Measurements from ENCODE around the gene TNFRSF25.

TNFRSF25 gene

DNA sequence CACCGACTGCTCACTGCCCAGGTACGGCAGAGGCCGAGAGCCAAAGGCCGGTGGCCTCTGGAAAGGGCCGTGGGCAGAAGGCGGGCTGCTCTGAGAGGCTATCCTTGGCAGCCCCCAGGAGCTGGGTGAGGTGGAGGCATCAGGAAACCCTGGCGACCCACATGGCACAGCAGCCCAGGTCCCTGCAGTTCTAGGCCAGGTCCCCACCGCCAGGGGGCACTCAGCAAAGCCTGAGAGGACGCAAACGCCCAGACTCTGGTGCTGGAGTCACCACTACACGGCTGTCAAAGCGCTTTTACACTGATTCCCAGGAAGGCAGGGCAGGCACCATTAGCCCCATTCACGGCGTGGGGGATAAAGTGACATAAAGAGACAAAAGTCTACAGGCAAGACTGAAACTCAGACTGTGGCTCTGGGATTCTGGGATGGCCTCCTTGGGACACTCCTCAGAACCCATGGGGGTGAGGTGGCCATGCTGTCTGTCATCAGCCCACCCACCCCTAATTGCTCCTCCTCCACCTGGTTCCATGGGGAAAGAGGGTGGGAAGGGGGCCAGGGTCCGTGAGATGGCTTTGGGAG, 20.5 kb upstream of the TNFRSF25 start:
- peak; percentile 79 to 86 for DNase-seq

DNA sequence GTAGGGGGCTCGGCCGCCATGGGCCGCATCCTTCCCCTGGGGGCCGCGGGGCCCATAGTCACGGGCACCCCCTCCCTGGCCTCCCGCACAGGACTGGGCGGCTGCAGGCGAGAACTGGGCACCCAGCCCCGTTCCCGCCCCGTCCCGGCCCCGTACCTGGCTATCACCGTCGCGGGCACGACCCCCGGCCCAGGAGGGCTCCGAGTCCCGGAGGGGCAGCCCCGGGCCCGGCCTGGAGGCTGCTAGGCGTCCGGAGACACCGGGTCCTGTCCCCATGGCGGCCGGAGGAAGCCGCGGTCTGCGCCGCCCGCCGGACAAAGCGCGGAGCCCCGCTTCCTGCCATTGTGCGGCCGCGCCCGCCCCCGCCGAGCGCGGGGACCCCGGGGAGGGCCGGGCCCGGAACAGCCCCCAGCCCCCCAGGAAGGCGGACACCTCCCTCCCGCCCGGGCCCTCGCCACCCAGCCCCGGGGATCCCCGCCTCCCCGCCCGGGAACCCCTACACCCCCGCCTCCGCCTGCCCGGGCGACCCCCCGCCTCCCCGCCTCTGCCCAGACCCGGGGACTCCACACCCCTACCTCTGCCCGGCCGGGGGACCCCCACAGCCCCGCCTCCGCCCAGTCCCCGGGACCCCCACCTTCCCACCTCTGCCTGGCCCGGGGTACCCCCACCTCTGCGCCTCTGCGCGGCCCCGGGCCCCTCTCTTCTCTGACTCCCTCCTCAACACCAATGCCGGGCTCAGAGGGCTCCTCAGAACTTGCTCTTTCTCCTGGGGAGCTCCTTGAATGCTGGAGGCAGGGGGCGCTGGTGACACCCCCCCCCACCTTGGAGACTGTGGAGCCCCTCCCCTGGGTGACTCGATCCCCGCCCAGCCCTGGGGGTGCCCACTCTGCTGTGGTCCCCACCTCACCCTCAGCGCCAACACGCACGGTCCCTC, 19.5 kb upstream of the TNFRSF25 start:
- no peak for DNase-seq

DNA sequence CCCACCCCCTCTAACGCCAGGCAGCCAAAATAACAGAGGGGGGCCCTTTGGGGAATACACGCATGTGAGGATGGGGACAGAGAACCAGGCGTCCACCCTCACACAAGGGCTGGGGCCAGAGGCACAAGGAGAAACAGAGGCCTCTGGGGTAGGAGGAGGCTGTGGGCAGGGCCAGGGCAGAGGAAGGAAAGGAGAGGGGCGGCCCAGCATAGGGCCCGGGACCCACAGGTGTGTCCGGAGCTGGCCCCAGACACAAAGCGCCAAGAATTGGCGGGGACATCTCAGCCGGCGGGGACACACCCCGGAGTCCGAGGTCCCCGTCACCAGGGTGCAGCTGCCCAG, 18.8 kb upstream of the TNFRSF25 start:
- DNase-seq: no peak

DNA sequence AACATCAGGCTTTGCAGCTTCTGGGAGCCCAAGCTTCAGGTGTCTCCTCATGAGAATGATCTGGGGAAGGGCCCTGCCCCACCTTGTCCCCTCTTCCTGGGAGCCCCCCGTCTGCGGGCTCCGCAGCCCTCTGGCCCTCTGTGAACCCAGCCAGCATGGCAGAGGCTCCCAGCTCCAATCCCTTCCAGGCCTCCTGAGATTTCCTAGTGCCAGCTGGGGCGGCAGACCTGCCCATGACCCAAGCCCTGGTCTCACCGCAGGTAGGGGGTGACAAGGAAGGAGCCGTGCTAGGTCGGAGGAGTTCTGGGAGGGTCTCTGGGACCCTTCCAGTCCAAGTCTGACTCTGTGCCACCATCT, 17.8 kb upstream of the TNFRSF25 start:
- no peak for DNase-seq

DNA sequence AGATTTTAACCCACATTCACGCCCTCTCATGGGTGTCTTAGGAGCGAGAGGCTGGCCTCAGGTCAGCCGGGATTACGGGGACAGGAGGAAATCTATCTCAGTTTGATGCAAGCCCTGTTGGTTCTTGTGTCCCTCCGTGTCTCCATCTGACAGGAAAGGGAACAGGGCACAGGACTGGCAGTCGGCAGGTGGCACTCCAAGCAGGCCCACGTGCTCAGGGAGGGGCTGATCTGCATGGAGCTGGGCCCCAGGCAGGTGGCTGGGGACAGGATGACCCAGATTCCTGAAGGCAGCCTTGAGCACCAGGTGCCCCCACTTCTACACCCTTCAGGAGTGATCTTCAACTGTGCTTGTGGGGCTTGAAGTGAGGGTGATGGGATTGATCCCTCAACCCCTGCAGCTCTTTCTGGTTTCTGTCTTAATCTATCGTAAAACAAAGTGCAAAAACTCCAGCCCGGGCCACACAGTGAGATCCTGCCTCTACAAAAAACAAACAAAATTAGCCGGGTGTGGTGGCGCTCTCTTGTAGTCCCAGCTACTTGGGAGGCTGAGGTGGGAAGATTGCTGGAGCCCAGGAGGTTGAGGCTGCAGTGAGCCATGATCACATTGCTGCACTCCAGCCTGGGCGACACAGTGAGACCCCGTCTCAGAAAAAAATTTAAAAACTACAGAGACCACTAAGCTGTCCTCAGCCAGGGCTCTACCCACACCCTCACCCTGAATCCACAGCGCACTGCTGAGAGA, 17.2 kb upstream of the TNFRSF25 start:
- DNase-seq: no peak

DNA sequence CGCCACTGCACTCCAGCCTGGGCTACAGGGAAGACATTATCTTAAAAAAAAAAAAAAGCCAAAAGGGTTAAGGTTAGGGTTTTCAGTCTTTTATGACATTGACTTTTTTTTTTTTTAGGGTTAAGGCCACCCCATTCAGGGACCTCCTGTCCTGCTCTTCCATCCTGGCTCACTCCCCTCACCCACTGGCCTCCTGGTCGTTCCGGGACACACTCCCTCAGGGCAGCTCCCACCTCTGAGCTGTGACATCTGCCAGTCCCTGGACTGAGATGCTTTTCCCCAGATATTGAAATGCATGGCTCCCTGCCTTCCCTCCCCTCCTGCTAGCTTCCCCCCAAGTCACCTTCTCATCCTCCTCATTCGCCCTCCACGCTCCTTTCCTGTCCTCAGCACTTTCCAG, 15.8 kb upstream of the TNFRSF25 start:
- no peak for DNase-seq

DNA sequence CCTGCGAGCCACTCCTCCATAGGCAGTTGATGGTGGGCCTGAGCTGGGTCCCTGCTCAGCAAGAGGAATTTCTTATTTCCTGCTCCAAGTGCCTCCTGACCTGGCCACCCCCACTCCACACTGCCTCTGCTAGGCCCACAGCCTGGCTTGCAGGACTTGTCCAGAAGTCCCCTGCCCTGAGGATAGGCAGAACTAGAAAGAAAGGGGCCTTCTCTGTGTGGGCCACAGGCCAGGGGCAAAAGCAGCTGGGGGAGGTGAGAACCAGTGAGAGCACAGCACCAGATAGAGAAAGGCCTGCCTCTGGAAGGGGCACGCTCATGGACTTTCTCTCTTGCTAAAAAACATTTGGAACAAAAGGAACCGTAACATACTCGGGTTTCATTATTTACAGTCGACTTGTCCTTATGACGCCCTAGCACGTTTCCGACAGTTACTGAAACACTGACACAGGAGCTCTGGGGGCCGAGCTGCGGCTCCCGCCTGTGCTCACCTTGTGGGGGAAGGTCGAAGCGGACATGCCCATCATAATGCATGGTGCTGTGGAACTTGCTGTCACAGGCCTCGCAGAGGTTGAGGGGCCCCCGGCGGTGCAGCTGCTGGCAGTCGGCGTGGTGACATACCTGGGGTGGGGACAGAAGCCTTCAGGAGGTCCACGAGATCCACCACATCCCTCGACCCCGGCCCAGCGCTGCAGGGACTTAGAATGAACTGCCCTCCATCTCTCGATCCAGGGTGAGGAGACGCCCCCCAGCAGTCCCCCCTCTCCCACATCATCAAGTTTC, 11.3 kb upstream of the TNFRSF25 start:
- DNase-seq: no peak

DNA sequence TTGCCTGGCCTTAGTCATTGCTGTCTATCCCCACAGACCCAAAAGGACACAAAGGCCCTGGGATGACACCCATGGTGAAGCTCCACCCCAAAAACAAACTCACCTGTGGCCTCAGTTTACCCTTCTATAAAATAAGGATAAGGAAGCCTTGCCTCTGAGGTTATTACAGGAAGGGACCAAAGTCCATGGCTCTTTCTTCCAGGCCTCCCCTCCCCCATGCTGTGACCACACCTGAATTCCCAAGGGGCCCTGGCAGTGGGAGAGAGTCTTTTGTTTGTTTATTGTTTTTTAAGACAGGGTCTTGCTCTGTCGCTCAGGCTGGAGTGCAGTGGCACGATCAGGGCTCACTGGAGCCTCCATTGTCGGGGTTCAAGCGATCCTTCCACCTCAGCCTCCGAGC, 10.5 kb upstream of the TNFRSF25 start:
- DNase-seq: no peak

DNA sequence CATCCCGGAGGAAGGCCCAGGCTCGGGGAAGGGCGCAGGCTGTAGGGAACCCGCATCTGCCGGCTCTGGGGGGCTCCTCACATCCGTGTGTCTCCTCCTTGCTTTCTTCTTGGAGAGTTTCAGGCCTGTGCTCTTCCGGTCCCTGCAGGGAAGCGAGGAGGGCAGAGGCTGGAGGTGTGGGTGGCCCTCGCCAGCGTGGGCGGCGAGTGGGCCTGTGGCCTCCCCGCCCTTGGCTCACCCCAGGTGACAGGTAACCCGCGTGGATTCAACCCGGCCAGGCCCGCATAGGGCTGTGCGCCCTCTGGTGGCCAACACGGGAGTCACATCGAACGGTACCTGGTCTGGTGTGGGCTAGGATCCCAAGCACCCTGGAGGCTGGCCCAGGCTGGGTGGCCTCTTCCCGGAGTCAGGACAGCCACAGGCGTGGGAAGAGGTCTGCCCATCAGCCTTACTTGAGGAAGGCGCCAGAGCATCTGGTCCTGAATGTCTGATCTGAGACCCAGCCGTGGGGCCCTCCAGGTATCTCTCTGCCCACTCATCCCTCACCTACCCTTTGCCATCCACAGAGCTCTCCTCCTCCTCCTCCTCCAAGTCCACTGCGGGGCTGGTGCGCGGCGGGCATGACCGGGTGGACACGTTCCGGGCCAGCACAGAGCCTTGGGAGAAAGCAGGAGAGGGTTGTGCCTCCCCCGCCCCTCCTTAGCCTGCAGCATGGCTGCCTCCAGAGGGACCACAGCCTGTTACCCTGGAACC, 9.6 kb upstream of the TNFRSF25 start:
- peak; percentile 71 to 86 for DNase-seq

DNA sequence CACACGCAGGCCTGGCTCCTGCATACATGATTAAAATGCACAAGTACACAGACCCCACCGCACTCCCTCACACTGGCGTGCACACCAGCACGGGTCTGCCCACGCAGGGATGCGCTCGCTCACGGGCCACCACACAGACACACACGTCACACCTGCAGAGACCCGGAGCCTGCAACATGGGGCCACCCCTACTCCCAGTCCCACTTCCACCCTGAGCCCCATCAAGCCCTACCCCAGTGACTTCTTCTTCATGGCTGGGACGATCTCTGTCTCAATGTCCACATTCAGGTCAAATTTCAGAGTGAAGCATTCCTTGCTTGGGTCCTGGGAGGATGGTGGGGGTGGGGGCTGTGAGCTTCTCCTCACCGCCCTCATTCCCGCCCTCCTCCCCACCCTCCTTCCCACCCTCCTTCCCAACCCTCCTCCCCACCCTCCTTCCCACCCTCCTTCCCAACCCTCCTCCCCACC, 8.9 kb upstream of the TNFRSF25 start:
- DNase-seq: no peak

DNA sequence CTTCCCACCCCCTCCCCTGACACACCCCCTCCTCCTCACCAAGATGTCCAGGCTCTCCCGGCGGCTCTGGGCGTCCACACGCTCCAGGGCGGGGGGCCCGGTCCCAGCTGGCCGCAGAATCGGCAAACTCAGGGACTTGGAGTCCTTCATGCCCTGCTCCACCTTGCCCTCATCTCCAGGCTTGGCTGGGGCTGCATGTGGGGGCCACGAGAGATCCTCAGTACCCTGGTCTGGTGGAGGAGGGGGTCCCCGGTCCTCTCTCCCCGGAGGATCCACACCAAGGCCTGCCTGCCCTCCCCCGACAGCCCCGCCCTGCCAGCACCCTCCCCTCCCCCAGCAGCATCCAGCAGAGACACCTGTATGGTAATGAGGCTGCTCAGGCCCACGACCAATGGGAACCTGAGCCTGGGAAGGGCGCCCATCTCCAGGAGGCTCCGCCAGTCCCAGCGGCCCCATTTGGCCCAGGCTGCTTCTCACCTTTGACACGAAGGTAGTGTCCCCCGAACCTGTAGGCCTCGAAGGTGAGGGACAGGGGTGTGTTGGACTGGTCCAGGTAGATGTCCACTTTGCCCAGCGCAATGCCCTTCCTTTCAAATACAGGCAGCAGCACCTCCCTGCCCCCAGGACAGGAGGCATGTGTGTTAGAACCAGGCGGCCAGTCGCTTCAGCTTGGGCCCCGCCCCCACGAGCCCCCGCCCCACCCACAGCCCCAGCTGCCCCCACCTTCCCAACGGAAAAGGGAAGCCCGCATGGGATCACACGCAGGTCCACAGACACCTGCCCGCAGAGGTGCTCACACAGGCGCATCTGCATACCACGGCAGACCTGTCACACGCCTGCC, 8.2 kb upstream of the TNFRSF25 start:
- DNase-seq: no peak

DNA sequence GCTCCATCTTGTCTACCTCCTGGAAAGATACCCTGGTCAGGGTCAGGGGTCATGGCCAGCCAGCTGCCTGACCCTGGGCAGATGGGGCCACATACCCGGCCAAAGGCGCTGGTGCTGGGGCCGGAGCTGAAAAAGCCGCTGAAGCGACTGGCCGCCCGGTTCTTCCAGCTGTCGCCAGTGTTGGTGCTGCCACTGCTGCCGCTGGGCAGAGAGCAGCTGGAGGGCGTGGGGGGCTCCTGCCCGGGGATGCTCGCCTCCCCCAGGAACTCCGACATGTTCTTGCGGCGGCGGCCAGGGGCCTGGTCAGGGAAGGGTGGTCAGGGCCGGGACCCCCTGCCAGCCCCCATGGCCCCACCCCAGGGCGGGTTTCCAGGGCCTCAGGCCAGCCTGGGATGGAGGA, 7.2 kb upstream of the TNFRSF25 start:
- DNase-seq: no peak

DNA sequence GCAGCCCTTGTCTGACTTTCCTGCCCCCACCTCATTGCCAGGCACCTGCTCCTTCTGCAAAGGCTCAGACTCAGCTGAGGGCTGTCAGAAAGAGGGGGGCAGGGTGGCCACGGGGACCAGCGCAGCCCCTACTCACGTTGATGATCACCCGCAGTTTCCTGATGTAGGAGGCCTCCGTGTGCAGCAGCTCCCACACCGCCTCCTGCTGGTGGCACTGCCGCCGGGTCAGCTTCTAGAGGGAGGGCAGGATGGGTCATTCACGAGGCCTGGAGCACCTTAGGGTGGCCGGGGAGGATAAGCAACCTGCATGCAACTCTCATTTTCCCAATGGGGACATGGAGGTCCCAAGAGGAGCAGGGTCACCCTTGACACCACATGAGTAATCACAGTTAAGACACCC, 6.4 kb upstream of the TNFRSF25 start:
- DNase-seq: no peak

DNA sequence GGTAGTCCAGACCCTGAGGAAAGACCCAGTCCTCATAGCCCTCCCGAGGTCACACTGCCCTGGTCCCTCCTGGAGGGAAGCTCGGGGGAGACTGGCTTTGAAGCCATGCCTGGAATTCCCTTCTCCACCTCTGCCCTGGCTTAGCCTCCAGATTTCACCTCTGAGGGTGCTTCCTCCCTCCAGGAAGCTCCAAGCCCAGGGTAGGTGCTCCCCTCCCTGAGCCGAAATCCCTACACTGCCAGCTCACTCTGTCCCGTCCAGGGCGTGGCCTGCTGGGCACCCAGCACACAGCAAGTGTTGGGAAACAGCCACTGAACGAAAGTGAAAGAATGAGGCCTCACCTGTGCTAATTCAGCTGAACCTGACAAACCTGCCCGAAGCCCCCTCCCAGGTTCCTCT, 6.0 kb upstream of the TNFRSF25 start:
- DNase-seq: no peak

DNA sequence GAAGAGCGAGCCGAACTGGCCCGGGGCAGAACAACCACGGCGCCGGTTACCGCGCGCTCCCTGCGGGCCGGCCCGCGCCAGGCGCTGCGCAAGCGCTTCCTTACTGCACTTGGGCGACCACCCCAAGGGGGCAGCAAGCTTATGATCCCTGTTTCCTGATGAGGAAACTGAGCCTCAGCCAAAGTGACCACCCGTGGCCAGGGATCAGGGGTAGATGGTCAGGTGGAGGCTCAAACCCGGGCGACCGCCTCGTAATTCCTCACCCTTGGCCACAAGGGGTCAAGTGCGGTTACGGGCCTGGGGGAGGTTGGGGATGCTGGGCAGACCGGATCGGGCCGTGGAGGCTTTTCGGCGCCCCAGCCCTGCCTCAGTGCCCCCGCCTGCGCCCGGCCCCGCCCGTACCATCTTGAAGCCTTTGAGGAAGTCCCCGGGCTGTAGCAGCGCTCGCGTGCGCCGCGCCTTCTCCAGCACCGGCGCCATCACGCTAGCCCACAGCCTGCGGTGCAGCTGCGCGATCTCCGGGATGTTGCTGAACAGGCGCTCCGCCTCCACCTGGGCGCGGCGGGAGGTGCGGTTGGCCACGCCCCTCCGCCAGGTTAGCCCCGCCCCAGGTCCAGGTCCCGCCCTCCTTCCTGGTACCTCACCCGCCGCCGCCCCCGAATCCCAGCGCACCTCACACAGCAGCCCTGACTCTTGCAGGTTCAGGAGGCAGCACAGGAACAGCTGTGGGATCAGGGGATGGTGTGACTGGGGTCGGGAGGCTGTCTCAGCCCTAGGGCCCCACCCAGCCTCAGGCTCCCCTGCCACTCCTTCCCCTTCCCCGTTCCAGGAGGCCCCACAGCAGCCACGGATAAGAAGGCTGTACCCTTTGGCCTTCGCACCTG, 5.4 kb upstream of the TNFRSF25 start:
- DNase-seq: peak in 1 of 2 donors; percentile 52

DNA sequence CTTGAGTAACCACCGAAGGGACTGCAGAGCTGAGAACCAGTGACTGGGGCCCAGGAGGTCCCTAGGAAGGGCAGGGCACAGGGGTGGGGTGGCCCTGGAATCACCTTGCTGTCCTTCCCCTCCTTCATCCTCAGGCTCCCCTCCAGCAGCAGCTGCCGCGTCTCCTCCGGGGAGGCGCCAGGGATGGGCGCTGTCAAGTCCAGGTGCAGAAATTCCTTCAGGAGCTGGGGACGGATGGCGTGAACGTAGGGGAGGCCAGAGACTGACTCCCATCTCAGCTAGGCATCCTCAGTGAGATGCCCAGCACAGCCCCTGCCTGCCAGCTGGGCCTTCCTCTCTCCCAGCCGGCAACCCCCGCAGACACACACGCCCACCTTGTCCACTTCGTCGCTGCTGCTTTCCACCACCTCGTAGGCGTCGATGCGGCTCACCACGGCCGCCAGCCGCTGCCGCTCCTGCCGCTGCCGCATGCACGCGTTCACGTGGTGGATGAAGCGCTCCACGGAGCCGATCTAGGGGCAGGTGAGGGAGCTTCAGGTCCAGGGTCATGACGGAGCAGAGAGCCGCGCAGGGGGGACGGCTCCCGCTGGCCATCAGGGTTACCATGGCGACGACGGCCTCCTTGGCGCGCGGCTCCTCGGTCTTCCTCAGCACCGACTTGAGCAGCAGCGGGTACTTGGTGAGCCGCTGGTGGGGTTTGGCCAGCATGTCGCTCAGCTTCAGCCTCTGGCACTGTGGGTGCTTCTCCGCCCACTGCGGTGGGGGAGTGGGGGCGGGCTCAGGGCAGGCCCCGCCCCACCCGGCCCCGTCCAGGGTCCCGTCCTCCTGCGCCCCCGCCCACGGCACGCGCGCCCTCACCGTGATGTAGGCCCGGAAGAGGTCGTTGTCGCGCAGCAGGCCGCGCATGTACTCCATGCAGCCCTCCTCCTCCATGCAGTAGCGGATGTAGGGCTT, 4.4 kb upstream of the TNFRSF25 start:
- DNase-seq: no peak

DNA sequence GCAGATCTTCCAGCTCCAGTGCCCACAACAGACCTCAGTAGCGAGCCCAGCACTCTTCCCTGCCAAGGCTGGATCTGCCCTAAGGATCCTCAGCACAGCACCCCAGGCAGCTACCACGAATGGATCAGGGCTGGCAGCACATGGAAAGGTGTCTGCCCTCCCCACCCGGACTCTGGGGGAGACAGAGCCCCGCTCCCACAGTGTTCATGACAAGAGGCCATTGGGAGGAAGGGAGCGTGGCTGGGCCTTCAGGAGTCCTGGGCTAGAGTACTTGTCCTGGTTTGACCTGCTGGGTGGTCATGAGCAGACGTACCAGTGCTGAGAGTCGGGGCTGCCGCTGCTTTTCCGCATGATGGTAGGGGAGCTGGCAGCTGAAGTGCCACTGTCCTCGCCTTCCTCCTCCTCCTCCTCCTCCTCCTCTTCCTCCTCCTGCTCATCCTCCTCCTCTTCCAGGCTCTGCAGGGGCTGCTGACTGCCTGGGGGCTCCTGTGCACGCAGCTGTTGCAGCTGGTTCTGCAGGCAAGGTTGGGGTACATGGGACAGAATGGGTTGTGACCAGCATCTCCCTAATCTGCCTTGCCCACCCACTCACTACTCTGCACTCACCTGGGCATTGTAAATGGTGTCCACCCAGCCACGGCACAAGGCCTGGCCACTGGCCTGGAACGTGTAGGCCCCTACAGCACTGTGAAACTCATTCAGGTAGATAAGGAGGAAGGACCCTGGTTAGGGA, 2.9 kb upstream of the TNFRSF25 start:
- DNase-seq: no peak
